Measurements from ENCODE around the gene ZBTB46.

Gene ZBTB46

GRCh38 chr20:63703976-63704748 lies 126.9 kb downstream of the ZBTB46 start:
- H3K4me3 ChIP-seq (ENCODE audit: low read length), result no peak overlapping the region
- DNase-seq (ENCODE audit: low read depth, low spot score), result no peak

GRCh38 chr20:63703471-63703975 lies 127.5 kb downstream of the ZBTB46 start:
- no peak for DNase-seq (ENCODE audit: low read depth, low spot score)
- no peak overlapping the region for H3K4me3 ChIP-seq (ENCODE audit: low read length)

- no peak for DNase-seq (ENCODE audit: low read depth, low spot score)
- no peak overlapping the region for H3K4me3 ChIP-seq (ENCODE audit: low read length)
Measured at GRCh38 chr20:63702751-63703470, 128.2 kb downstream of the ZBTB46 start.

- no peak for DNase-seq (ENCODE audit: low read depth, low spot score)
- H3K4me3 ChIP-seq (ENCODE audit: low read length), result no peak overlapping the region
Measured at GRCh38 chr20:63702036-63702665, 128.9 kb downstream of the ZBTB46 start.

- no peak overlapping the region for H3K4me3 ChIP-seq (ENCODE audit: low read length)
- no peak for DNase-seq (ENCODE audit: low read depth, low spot score)
Measured at GRCh38 chr20:63701329-63702035, 129.6 kb downstream of the ZBTB46 start.

- no peak for DNase-seq (ENCODE audit: low read depth, low spot score)
- no peak overlapping the region for H3K4me3 ChIP-seq (ENCODE audit: low read length)
Measured at GRCh38 chr20:63701051-63701328, 130.1 kb downstream of the ZBTB46 start.

- no peak overlapping the region for H3K4me3 ChIP-seq (ENCODE audit: low read length)
- DNase-seq (ENCODE audit: low read depth, low spot score), result no peak
Measured at GRCh38 chr20:63700199-63701050, 130.6 kb downstream of the ZBTB46 start.

GRCh38 chr20:63699466-63700198 lies 131.4 kb downstream of the ZBTB46 start:
- H3K4me3 ChIP-seq (ENCODE audit: low read length), result no peak overlapping the region
- DNase-seq (ENCODE audit: low read depth, low spot score), result no peak

- no peak overlapping the region for H3K4me3 ChIP-seq (ENCODE audit: low read length)
- DNase-seq (ENCODE audit: low read depth, low spot score), result no peak
Measured at GRCh38 chr20:63698739-63699465, 132.2 kb downstream of the ZBTB46 start.

GRCh38 chr20:63697868-63698545 lies 133.1 kb downstream of the ZBTB46 start:
- DNase-seq (ENCODE audit: low read depth, low spot score), result no peak

GRCh38 chr20:63697357-63697867 lies 133.7 kb downstream of the ZBTB46 start:
- H3K4me3 ChIP-seq (ENCODE audit: low read length), result no peak overlapping the region
- no peak for DNase-seq (ENCODE audit: low read depth, low spot score)

More at GRCh38 chr20:63697868-63698545, 133.1 kb downstream of the ZBTB46 start:
- H3K4me3 ChIP-seq (ENCODE audit: low read length), result no peak overlapping the region

GRCh38 chr20:63696628-63697356 lies 134.3 kb downstream of the ZBTB46 start, which contains the start of gene TNFRSF6B:
TSS of gene TNFRSF6B (plus strand) at chr20:63696652. CDS start at chr20:63696768, 116 bp downstream.
- DNase-seq (ENCODE audit: low read depth, low spot score), result no peak
- H3K4me3 ChIP-seq (ENCODE audit: low read length), result no peak within 1 kb of the TSS

- H3K4me3 ChIP-seq (ENCODE audit: low read length), result no peak overlapping the region
- DNase-seq (ENCODE audit: low read depth, low spot score), result peak; percentile 48
Measured at GRCh38 chr20:63696306-63696627, 134.8 kb downstream of the ZBTB46 start.

- no peak overlapping the region for H3K4me3 ChIP-seq (ENCODE audit: low read length)
- no peak for DNase-seq (ENCODE audit: low read depth, low spot score)
Measured at GRCh38 chr20:63695424-63696305, 135.4 kb downstream of the ZBTB46 start.
